SK-MEL-5 (cell line): ENCODE measurements around the gene BLTP3A. TPM values are rescaled to one million over a fixed set of nuclear protein-coding genes. Genes with fewer than 3 reads are reported as not detected.
"Not testable (repeated sequence)": the region's sequence is repeated elsewhere in the genome, so short reads cannot be mapped to it uniquely, and the experiment has no call there.

ENCODE experiments used
- DNase-seq: peaks from one replicate; pipeline ENCODE4 v3.0.0-alpha.2; 2016; ENCODE audit warnings: low read depth, low spot score
- in situ Hi-C: cut with HindIII; loops from 2 replicates; pipeline ENCODE4 v1.10.0; 2016; ENCODE audit warnings: low sequenced_read_pairs, high pct_unique_total_duplicates, low pct_unique_long_range_greater_than_20kb
- small RNA-seq, 2 experiments: library from RNA; depleted of rRNA; stranded (forward); fragments of <200 nt; gene quantifications; one replicate each; pipeline ENCODE3, GENCODE V24; 2014
- total RNA-seq: library from RNA; depleted of rRNA; stranded (reverse); fragments of >200 nt; shearing (Covaris generic); gene quantifications from 2 replicates; pipeline ENCODE4 v1.2.3, GENCODE V29; 2014; rRNA removed

BLTP3A gene
- total RNA-seq, 1 experiment from 2014 or later: 10.6 TPM

- in situ Hi-C loops: no loop called here
- DNase-seq: no peak
Observed at GRCh38 chr6:34813028-34813713, 21.3 kb downstream of the BLTP3A start.

DNA sequence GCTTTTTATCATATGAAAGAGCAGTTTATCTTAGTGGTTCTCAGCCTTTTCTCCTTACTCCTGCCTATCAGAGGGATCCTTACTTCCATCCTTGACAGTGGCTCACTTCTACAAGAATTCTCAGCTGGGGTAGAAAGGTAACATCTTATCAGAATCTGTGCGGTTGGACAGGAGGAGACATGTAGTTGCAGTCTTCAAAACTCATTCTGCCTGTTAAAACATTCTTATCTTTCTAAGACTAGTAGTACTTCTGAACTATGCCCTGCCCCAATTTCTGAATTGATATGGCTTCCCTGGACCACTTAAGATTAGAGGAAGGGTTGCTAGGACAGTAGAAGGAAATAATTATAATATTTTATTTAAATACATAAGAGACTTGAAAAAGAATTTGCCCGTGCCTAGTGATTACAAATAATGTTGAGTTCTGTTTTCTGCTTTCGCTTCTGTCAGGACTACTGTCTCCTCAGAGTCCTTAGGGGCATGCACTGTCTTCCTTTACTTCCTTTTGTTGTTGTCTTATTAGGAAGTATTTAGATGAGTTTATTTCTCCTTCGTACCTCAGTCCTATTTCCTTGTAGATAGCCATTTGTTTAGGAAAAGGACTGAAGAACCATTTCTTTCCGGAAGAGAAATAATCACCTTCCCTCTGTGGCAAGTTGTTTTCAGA, 24.9 kb downstream of the BLTP3A start:
- DNase-seq: no peak
- in situ Hi-C loops: no loop called here

DNA sequence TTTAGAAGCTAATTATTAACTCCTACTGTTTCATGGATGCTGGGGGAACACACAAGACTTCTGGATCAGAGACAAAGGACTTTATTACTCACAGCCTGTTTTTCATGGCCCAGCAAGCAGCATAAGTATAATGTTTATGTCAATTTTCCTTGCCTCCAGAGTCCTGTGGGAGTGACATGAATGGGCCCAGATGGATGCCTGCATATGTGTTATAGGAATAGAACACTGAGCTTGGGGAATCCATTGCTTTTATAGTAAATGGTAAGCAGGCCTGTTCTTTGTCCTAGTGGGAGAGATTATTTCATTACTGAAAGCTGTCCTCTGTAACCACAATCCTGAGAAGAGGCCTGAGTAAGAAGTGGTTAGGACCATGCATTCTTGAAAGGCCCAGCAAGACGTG, 25.6 kb downstream of the BLTP3A start:
- DNase-seq: no peak
- in situ Hi-C loops: no loop called here

- DNase-seq, in situ Hi-C loops: not testable (repeated sequence)
Observed at GRCh38 chr6:34818872-34819570, 27.1 kb downstream of the BLTP3A start.

DNA sequence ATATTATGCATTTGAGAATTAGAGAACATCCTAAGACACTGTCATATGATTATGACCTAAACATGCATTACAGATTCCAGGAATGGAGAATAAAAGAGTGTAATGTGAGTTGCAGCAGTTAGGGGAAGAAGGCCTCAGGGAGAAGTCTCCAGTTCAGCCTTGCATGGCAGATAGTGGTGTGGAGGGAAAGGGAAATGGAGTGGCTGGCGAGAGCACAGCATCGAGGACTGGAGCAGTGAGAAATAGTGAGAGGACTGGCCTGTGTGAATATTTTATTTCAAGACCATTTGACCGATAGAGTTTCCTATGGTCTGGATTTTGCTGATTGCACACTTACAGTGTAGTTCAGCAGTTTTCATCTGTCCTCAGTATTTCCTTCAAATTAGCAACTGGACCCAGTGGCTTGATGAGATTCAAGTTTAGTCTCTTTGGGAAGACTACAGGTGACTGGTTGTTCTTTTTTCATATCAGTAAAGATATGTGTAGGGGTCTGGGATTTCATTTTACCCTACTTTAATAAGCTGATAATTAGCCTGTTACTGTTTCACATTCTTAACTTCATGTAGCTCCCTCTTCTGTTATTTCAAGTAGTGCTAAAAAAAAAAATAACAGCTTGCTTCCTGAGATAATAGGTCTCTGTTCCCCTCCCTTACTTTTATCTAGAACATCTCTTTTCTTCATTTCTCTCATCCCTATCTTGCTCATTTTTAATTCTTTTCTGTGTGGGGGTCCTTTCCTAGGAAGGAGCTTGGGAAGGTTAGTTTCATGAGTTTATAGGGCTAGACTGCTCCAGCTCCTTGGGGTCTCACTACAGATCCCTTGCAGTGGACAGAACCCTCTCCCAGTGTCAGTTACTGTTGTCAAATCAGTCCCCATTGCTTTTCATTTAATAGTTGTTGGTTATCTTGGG, 27.9 kb downstream of the BLTP3A start:
- in situ Hi-C loops: no loop called here
- peak; percentile 58 for DNase-seq

GRCh38 chr6:34829137-34829536, 37.3 kb downstream of the BLTP3A start:
- in situ Hi-C loops: no loop called here
- no peak for DNase-seq

DNA sequence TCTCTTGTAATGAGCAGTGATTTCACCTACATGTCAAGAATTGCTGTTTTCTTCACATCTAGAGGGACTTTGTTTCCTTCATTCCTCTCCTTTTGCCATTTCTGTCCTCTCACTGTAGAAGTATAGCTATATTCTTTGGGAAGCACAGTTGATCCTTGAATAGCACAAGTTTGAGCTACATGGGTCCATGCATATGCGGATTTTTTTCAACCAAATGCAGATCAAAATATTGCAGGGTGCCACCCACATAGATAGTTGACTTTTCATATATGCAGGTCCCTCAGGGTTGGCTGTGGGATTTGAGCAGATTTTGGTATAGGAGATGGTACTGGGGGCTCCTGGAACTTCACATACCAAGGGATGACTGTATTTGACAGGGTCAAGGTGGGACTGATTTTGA, 41.1 kb downstream of the BLTP3A start:
- in situ Hi-C loops: no loop called here
- no peak for DNase-seq

- in situ Hi-C loops: no loop called here
- DNase-seq: no peak
Observed at GRCh38 chr6:34834789-34835518, 43.1 kb downstream of the BLTP3A start.

DNA sequence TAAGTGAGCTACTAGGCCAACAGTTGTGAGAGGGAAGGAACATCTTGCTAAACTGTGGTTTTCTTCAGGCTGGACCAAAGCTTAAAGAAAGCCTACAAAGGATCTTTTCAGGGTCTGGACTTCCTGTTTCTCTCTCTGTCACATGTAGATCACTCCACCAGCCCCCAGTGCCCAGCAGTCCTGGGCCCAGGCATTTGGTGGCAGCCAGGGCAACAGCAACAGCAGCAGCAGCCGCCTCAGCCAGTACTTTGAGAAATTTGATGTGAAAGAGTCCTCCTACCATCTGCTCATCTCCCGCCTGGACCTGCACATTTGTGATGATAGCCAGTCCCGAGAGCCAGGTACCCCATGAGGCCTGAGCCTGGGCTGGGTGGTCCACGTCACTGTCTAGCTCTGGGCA, 44.1 kb downstream of the BLTP3A start:
- in situ Hi-C loops: no loop called here

DNA sequence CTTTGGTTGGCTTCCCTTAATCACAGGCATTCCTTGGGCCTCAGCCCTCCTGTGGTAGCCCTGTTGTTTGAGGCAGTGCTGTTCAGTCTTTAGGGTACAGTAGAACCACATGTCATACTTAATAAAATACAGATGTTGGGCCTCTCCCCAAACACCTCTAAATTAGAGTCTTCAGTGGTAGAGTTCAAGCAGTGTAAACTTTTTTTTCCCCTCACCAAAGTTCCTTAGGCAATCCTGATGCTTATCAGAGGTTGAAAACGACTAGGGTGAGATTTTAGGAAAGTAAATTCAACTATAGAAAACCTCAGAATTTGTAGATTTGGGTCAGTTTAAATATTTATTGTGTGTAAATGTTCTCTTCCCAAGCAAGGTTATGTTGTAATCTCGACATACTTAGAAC, 44.6 kb downstream of the BLTP3A start:
- no peak for DNase-seq
- in situ Hi-C loops: no loop called here

More for the DNA sequence above, 44.1 kb downstream of the BLTP3A start:
- DNase-seq: peak; percentile 65

DNA sequence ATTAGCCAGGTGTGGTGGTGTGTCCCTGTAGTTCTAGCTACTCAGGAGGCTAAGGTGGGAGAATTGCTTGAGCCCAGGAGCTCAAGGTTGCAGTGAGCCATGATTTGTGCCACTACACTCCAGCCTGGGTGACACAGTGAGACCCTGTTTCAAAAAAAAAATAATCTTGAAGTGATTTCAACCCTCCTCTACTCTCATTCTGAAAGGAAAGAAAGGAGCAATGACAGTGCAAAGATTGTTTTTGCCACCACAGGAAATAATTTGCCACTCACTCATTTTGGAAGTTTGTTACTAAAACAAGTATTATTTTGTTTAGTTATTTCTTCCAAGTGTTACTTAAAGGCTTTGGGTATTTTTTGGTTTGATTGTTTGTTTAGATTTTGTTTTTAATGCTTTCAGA, 45.6 kb downstream of the BLTP3A start:
- in situ Hi-C loops: no loop called here
- no peak for DNase-seq

DNA sequence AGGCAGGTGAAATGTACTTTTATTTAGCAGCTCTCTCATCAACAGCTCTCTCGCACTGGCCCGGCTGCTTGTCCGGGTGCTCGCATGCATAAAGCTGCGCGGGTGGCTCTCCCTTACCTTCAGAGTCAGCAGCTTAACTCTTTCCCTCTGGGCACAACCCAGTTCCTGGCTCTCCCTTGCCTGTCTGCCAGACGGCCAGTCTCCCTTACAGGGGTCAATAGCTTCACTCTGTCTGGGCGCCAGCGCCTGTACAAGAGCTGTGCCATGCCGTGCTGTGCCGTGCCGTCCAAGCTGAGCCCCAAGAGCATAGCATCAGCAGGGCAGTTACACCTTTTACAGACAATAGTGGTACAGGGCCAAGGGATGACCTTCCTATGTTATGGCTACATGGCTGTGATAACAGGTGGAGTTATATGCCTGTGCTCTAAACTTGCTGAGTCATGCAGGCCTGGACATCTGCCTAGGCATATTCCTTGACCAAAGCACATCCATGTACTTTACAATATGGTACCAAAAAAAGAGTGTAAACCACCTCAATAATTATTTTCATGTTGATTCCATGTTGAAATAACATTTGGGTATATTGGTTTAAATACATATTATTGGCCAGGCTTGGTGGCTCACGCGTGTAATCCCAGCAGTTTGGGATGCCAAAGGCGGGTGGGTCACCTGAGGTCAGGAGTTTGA, 47.9 kb downstream of the BLTP3A start:
- no peak for DNase-seq
- in situ Hi-C loops: no loop called here

Small RNA genes lying within 50 kb of the gene (small RNA-seq; reads per million reads assigned to genes)
- gene RF00019: 0 reads per million in 2 experiments

Other genes with a start within 250 kb of the BLTP3A start
- gene SPDEF, start 235.8 kb upstream of the BLTP3A start, total RNA-seq: not detected in 2 replicates
- 34.7 and 37.5 TPM in 2 replicates for gene ILRUN, start 95.3 kb upstream of the BLTP3A start, total RNA-seq
- gene SNRPC, start 34.6 kb upstream of the BLTP3A start, total RNA-seq: 138 and 139 TPM in 2 replicates
- 30.3 and 30.9 TPM in 2 replicates for gene TAF11, start 96.0 kb downstream of the BLTP3A start, total RNA-seq
- gene ANKS1A, start 97.2 kb downstream of the BLTP3A start, total RNA-seq: 13.6 and 14.7 TPM in 2 replicates